Ramos (cell line): ENCODE data around the gene SEC11C.

ENCODE experiments used
- in situ Hi-C: fragments of 300-500 bp; cut with MboI; formaldehyde crosslinking; loops from one replicate; pipeline ENCODE4 v1.14.3; 2022; ENCODE audit warnings: low sequenced_read_pairs; ENCODE audit not compliant: unreplicated experiment

Gene SEC11C

DNA sequence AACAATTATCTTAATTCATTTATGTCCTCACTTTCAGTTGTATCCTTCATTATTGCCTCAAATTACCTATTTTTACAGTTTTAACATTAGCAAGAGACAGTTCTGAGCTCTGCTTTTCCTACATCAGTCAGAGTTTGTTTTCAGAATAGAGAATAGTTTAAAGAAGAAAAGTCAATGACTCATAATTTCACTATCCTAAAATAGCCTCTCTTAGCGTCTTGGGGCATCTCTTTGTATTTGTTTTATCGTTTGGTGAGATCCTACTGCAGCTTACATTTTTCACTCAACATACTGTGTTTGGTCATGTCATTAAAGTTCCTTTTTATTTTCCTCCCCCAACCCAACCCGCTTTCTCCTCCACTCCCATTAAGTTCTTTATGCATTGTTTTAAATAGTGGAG is 3.8 kb downstream of the SEC11C start:
- in situ Hi-C loops, result no loop called here

- in situ Hi-C loops, result no loop called here
Observed at GRCh38 chr18:59144483-59144882, 4.8 kb downstream of the SEC11C start.

- in situ Hi-C loops, result no loop called here
Observed at GRCh38 chr18:59145055-59145454, 5.4 kb downstream of the SEC11C start.

DNA sequence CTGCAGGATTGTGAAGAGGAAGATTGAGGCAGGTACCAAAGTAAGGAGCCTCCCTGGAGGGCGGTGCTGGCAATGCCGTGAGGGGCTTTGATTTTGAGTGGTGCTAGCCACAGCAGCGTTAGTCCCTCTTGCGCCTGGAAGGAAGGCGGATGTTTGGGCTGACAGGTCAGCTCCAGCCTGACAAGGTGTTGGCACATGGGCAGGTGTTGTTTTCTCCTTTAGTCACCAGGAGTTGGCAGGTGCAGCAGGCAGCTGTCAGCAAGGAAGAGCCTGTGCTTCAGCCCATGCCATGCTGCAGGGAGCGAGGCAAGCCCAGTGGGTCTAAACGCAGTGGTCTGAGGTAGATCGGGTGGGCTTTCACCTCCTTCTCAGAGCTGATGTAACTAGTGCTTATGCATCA is 8.5 kb downstream of the SEC11C start:
- in situ Hi-C loops, result no loop called here

GRCh38 chr18:59149007-59149406 is 9.3 kb downstream of the SEC11C start:
- in situ Hi-C loops, result no loop called here

DNA sequence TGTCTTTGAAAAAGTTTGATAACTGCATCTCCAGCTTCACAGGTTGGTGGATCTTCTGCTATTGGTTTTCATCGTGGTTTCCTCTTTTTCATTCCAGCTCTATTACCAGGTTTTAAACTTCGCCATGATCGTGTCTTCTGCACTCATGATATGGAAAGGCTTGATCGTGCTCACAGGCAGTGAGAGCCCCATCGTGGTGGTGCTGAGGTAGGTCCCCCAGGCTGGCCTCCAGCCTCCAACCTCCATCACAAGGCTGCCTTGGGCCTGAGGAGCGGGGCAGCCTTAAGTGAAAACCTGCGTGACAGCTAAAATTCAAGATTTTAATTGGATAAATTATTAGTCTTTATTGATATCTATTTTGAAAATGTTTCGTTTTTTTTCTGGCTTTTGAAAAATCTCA is 9.7 kb downstream of the SEC11C start:
- in situ Hi-C loops, result no loop called here

- in situ Hi-C loops, result no loop called here
Observed at GRCh38 chr18:59150236-59150635, 10.6 kb downstream of the SEC11C start.

DNA sequence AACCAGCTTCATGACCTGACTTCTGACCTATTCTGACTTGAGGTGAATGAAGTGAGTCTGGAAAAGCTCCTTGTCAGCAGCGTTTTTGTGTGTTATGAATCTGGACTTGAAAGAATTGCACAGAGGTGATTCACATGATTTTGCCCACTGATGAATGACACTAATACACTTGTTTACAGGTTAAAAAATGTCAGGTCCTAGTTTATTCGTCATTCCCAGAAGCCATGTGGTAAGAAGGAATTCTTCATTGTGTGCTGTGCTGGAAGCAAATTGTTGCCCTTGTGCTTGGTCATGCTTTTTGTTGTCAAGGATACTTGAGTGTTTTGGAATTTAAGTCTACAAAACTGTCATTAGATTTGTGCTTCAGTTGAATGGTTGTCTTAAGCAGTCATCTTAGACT is 15.5 kb downstream of the SEC11C start:
- in situ Hi-C loops, result no loop called here

DNA sequence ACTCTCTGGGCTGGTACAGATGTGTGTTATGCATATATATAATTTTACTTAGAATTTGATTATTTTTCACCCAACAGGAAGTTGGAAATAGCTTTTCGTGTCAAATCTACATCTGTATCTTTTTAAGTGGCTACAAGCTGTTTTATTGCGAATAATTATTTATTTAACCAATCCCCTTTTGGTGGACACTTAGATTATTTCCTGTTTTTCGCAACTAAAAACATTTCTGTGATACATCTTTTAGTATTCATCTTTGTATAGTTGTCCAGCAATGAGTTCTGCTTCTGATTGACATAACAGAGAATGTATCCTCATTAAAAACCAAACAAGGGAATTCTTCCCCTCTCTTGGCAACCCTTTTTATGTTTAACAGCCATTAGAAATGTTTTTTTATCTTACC is 16.6 kb downstream of the SEC11C start:
- in situ Hi-C loops, result no loop called here

DNA sequence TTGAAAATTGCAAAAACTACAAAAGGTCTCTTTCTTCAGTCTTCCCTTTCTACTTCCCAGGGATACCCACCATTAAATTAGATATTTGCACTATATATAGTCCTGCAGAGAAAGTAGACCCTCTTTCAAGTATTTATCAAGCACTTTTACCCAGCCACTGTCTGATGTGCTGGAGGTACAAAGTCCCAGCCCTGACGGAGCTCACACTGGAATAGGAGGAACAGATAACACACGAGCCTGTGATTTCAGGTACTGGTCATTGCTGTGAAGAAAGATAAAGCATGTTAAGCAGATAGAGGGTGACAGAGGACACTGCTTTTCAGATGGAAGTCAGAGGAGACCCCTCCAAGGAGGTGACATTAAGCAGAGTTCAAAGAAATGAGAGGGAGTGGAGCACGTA is 19.6 kb downstream of the SEC11C start:
- in situ Hi-C loops, result no loop called here

DNA sequence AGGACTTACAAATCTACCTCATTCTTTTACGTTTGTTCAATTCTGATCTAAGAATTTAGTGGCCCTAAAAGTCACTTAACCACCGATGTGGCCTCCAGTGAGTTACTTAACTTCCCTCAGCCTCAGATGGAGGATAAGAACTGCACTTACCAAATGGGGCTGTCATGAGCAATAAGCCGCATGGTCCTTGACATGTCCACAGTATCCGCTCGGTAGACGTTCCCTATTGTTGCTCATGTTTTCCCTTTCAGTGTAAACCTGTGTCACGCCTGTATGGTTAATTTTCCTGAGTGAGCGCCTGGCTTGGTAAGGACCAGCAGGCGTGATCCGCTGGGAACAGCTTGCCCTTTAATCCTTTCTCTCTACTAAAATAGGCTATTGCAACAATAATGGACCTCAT is 20.3 kb downstream of the SEC11C start:
- in situ Hi-C loops, result no loop called here

DNA sequence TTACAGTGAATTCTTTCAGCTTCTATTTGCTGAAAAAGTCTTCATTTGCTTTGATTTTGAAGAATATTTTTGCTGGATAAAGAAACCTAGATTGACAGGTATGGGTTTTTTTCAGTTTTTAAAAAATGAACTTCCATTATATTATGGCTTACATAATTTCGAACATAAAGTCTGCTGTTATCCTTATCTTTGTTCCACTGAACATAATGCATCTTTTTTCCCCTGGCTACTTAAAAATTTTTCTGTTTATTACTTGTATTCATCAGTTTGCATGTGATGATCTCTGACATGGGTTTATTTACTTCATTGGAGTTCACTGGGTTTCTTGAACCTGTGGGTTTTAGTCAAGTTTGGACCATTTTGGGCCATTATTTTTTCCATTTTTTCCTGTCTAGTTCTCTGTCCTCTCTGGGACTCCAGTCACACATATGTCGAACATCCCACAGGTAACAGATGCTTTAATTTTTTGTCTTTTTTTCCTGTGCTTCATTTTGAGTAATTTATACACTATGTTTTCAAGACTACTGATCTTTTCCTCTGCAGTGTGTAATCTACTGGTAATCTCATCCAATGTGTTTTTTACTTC is 33.1 kb downstream of the SEC11C start:
- in situ Hi-C loops, result no loop called here

DNA sequence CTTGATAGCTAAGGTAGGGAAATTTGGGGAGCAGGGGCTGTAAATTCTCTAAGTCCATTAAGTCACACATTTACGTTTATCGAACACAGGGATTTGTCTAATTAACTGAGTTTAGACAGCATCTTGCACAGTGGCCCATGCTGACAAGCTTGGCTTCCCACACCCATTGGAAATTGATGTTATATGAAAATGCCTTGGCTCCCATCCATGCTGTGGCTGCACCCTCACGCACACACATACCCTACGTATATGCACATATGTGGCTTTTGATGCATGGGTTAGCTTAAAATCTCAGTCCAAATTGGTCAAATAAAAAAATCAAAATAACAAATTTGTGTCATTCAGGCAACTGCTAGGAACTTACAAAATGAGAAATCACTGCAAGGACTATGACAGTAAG is 37.8 kb downstream of the SEC11C start:
- in situ Hi-C loops, result no loop called here

DNA sequence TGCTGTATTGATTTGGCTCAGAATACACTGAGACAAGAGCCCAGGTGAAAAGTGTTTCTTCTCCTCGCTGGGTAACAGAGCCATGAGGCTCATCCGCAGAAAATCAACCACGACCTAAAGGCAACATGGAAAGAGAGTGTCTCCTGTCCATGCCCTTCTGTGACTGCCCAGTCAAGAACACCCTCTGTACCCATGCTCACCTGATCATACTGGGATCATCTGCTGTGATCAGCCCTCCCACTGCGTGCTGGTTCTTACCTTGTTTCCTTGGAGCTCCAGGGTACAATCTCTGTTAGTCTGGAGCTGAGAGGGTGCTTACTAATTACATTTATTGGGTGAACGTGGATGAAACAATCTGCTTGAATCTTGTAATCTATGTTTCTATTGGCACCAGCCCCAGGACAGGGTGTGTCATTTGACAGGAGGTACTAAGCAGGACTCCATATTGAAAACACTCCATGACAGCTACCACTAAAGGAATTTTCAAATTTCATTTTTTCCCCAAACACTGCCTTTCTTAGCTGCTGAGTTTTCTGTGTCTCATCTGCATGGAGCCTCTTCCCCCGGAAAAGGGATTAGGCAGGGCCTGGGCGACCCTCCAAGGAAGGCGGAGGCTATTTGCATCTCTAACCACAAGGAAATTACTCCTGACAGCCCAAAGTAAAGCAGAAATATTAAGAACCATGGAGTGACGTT is 40.6 kb downstream of the SEC11C start:
- in situ Hi-C loops, result no loop called here

DNA sequence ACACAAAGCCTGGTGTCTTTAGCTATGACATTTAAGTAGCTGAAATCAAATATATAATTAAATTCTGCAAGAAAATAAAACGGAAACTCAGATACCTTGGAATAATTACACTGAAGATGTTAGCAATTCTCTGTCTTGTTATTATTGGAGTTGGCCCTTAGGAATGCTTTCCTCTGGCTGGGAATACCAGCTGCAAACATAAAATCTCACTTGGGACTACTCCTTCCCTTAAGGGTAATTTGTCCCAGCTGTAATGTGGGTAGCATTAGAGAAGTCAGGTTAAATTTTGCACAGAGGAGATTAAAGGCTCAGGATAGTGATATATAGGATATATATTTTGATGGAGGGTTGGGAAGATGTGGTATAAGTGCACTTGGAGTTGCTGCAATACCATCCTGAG is 43.0 kb downstream of the SEC11C start:
- in situ Hi-C loops, result no loop called here

DNA sequence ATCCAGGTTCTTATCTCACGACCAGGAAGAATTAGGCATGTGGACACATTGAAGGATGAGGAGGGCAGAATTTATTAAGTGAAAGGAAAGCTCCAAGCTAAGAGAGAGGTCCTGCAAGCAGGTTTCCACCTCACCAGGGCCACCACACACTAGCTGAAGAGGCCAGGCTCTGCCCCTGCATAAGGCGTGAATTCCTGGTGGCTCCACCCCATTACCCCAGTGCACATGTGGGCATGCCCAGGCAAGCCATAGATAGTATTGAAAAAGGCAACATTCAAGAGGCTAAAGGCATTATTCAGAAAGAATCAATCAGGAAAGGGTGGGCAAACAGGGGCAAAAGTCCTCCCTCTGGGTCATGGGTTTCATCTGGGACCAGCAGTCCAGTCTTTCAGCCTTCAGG is 49.3 kb downstream of the SEC11C start:
- in situ Hi-C loops, result no loop called here

- in situ Hi-C loops, result no loop called here
Observed at GRCh38 chr18:59189746-59190145, 50.1 kb downstream of the SEC11C start.

DNA sequence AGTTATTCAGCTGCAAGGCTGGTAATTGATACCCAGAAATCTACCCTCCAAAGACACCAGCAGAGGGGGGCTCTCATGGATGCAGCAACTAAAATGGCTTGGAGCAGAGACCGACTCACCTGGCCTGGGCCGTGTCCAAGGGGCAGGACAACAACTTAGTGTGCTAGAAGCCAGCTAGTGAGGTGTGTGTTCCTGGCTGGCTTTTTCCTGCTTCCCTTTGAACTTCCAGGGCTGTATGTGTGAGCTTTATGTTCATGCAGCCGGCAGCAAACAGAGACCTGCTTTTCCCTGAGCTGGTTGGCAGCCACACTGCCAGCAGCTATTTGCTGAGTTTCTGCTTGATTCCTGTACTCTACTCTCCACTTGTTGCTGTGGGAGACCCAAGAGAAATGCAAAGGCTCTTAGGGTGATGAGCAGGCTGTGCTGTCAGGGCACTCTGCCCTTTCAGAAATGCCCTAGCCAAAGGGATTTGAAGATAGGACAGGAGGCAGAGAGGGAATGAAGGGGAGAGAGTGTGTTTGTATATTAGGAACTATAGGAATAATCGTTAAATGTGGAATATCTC is 56.6 kb downstream of the SEC11C start:
- in situ Hi-C loops, result no loop called here

- in situ Hi-C loops, result no loop called here
Observed at GRCh38 chr18:59197636-59198035, 58.0 kb downstream of the SEC11C start.

DNA sequence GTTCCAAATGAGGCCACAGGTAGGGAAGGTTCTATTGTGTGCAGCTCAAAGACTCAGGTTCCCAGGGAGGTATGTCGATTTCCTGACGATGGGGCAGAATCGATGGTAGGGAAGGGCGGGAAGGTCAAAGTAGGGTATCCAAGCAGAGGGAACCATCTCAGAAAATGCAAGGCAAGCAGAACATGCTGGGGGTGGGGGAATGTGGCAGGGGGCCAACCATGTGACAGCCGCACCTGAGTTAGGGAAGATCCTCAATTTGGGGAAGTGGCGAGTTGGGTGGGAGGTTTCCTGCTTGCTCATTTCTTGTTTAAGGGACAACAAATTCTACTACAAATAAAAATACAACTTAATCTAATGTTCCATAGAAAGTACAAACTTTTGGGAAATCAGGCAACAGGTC is 58.5 kb downstream of the SEC11C start:
- in situ Hi-C loops, result no loop called here

DNA sequence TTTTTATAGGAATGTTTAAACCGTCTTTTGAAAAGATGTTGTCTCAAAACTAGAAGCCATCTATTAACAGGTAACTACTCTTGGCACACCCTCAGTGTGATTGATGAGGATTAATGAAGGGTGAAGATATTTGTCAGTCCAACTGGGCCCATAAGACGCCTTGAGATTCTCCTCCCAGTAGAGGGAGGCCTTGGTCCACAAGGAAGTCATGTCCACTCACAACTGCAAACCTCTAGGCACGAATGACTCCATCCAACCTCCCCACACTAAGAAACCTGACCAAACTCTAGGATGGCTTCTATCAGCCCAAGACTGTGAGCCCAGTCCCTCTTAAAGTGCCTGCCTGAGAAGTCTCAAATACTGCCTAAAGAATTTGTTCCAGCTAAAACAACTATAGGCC is 61.1 kb downstream of the SEC11C start:
- in situ Hi-C loops, result no loop called here

DNA sequence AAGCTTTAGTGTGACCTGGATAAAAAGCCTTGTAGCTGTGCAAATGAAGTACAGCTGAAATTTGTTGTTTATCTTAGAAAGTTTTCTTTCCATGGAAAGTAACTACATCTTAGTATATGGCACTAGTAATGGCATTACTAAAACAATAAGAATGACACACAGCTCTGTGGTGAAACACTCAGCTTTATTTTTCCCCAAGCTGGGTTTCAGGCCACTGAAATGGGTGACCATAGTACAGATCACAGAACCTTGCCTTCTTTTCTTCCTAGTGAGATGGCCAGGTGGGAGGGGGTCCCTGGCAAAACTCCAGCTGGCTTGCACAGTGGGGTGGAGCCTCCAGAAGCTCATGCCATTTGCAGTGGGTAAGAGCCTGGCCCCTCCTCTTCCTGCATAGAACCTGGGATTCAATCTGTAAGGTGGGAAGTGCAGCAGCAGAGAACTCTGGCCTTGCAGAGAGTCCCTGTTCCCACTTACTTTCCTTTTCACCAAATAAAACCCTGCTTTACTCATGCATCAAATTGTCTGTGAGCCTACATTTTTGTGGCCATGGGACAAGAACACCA is 62.7 kb downstream of the SEC11C start:
- in situ Hi-C loops, result no loop called here
